HepG2 (cell line): ENCODE data around the gene MSI2. TPM values are rescaled to one million over a fixed set of nuclear protein-coding genes. Genes with fewer than 3 reads are reported as not detected.

Experiments
- ATAC-seq: fragments of 200-7000 bp; cut with Tn5 transposase; 3 replicates; pipeline ENCODE4 v1.9.1; 2020; ENCODE audit warnings: mild to moderate bottlenecking, moderate library complexity
- BruUV-seq: library from RNA; stranded (reverse); fragments of 400-500 nt; replicated peaks from 2 replicates; lab custom pipeline; 2021; lab: Mats Ljungman, UMichigan
- CTCF ChIA-PET: fragments of 300-600 bp; formaldehyde crosslinking; extraction: SDS; loops from one replicate; lab custom pipeline; 2021; ENCODE audit warnings: low total read pairs, inconsistent platforms, low intra/inter-chr PET ratio; lab: Yijun Ruan, JAX
- POLR2A ChIA-PET: fragments of 350-600 bp; sonication (Branson Sonifier 250); formaldehyde crosslinking; loops from one replicate; lab custom pipeline; 2020; ENCODE audit warnings: antibody characterized with exemption, inconsistent platforms; lab: Yijun Ruan, JAX
- DNase-seq: peaks from one replicate; pipeline ENCODE4 v3.0.0-alpha.2; 2015; ENCODE audit warnings: low spot score
- FAIRE-seq: peaks from 3 replicates; lab custom pipeline; 2011; peaks lifted over from hg19 to GRCh38; lab: Jason Lieb, UNC
- H2AFZ ChIP-seq: one replicate; pipeline ENCODE4 v1.6.1; 2011; ENCODE audit warnings: low read length, inconsistent platforms
- H3K27ac ChIP-seq: fragments of 300-600 bp; 3 replicates; pipeline ENCODE4 v1.8.0; 2011; ENCODE audit warnings: mixed run types, mild to moderate bottlenecking, mixed read lengths, low read length, inconsistent platforms; ENCODE audit not compliant: insufficient read depth; ENCODE audit errors: extremely low read length
- H3K27me3 ChIP-seq, 2 experiments: fragments of 200-600 bp in 1 of 2; 2 replicates in 1 of 2; 3 replicates in 1 of 2; pipeline versions ENCODE4 v1.6.0 to v1.8.0; 2011; ENCODE audit warnings: low read length in 2 of 2, mild to moderate bottlenecking in 2 of 2, moderate library complexity in 2 of 2, inconsistent platforms in 1 of 2; ENCODE audit not compliant: insufficient read depth in 2 of 2, control insufficient read depth in 1 of 2
- H3K36me3 ChIP-seq, 2 experiments: fragments of 200-600 bp in 1 of 2; replicated peaks in 1 of 2; 2 replicates in 1 of 2; 3 replicates in 1 of 2; pipeline versions ENCODE4 v1.5.1 to v1.8.0; 2011; ENCODE audit warnings: low read length in 2 of 2, inconsistent platforms in 1 of 2; ENCODE audit not compliant: insufficient read depth in 2 of 2, control insufficient read depth in 1 of 2
- H3K4me1 ChIP-seq: 2 replicates; pipeline ENCODE4 v1.5.1; 2012; ENCODE audit warnings: low read length, inconsistent platforms; ENCODE audit not compliant: insufficient read depth
- H3K4me2 ChIP-seq: 2 replicates; pipeline ENCODE4 v1.6.0; 2011; ENCODE audit warnings: low read depth, low read length, inconsistent platforms
- H3K4me3 ChIP-seq, 3 experiments: fragments of 200-600 bp in 1 of 3; sonication (generic), shearing (Covaris generic) in 1 of 3; replicated peaks in 1 of 3; 2 replicates each; pipeline ENCODE4 v1.5.1; 2011 to 2016; ENCODE audit warnings: low read length in 3 of 3, inconsistent platforms in 2 of 3, low read depth in 2 of 3, mild to moderate bottlenecking in 2 of 3, control low read depth in 1 of 3, mixed read lengths in 1 of 3; ENCODE audit not compliant: insufficient read depth in 1 of 3
- H3K79me2 ChIP-seq: one replicate; pipeline ENCODE4 v1.6.1; 2011; ENCODE audit warnings: low read length, inconsistent platforms; ENCODE audit not compliant: insufficient read depth
- H3K9ac ChIP-seq: 2 replicates; pipeline ENCODE4 v1.6.0; 2011; ENCODE audit warnings: mild to moderate bottlenecking, low read depth, low read length, inconsistent platforms; ENCODE audit not compliant: insufficient read depth
- H3K9me3 ChIP-seq: 2 replicates; pipeline ENCODE4 v1.5.1; 2012; ENCODE audit warnings: mild to moderate bottlenecking, low read length
- H4K20me1 ChIP-seq: 2 replicates; pipeline ENCODE4 v1.6.0; 2011; ENCODE audit warnings: inconsistent platforms, mild to moderate bottlenecking, low read length, moderate library complexity; ENCODE audit not compliant: insufficient read depth
- ADNP ChIP-seq: sonication (generic); formaldehyde crosslinking; IDR thresholded peaks from 2 replicates; pipeline ENCODE4 v1.4.0; 2020; ENCODE audit warnings: missing genetic modification reagents
- FOXK1 ChIP-seq: sonication (generic); formaldehyde crosslinking; IDR thresholded peaks from 2 replicates; pipeline ENCODE4 v1.4.0; 2020; ENCODE audit warnings: low read depth, missing genetic modification reagents, borderline replicate concordance
- PTBP1 ChIP-seq: fragments of 200-400 bp; formaldehyde crosslinking; IDR thresholded peaks from 2 replicates; pipeline ENCODE4 v1.6.1; 2018; ENCODE audit warnings: low read length, low read depth; ENCODE audit not compliant: poor library complexity, severe bottlenecking
- RBM22 ChIP-seq: fragments of 200-400 bp; formaldehyde crosslinking; optimal IDR thresholded peaks from 2 replicates; pipeline ENCODE3; 2017; ENCODE audit warnings: mild to moderate bottlenecking, low read length, moderate library complexity
- REL ChIP-seq: sonication (generic); formaldehyde crosslinking; conservative IDR thresholded peaks from 2 replicates; pipeline ENCODE4 v1.8.0; 2022; ENCODE audit warnings: mild to moderate bottlenecking, missing genetic modification reagents, moderate library complexity
- RFXAP ChIP-seq: sonication (generic); formaldehyde crosslinking; IDR thresholded peaks from 2 replicates; pipeline ENCODE4 v1.4.0; 2020; ENCODE audit warnings: missing genetic modification reagents, borderline replicate concordance
- SYNCRIP ChIP-seq: fragments of 200-400 bp; formaldehyde crosslinking; IDR thresholded peaks from 2 replicates; pipeline ENCODE4 v1.6.1; 2018; ENCODE audit warnings: mild to moderate bottlenecking, low read depth, low read length; ENCODE audit not compliant: insufficient read depth
- ZNF207 ChIP-seq: fragments of 450-650 bp; IDR thresholded peaks from 2 replicates; pipeline ENCODE4 v1.6.1; 2016; ENCODE audit warnings: antibody characterized with exemption, borderline replicate concordance
- ZNF616 ChIP-seq: sonication (generic); formaldehyde crosslinking; IDR thresholded peaks from 2 replicates; pipeline ENCODE4 v1.5.0; 2020; ENCODE audit warnings: low read depth, mild to moderate bottlenecking, missing genetic modification reagents
- ZNF619 ChIP-seq: sonication (generic); formaldehyde crosslinking; IDR thresholded peaks from 2 replicates; pipeline ENCODE4 v1.4.0; 2020; ENCODE audit warnings: mild to moderate bottlenecking, missing genetic modification reagents
- ZNF780A ChIP-seq: sonication (generic); formaldehyde crosslinking; IDR thresholded peaks from 2 replicates; pipeline ENCODE4 v1.8.0; 2022; ENCODE audit warnings: mild to moderate bottlenecking, missing genetic modification reagents, moderate library complexity
- ZNF782 ChIP-seq: sonication (generic); formaldehyde crosslinking; IDR thresholded peaks from 2 replicates; pipeline ENCODE4 v1.4.0; 2020; ENCODE audit warnings: missing genetic modification reagents, mild to moderate bottlenecking, borderline replicate concordance
- WGBS: methylation state at CpG from one replicate; pipeline ENCODE4 v1.1.6; 2017; ENCODE audit warnings: low lambda C conversion rate; 5-methylcytosine and 5-hydroxymethylcytosine counted together
- in situ Hi-C: cut with HindIII; loops from 2 replicates; pipeline ENCODE4 v1.10.0; 2017; ENCODE audit warnings: low pct_unique_long_range_greater_than_20kb; ENCODE audit not compliant: extremely low pct_ligation_motif_present
- intact Hi-C: fragments of 100-400 bp; cut with micrococcal nuclease; formaldehyde crosslinking; loops from one replicate; pipeline ENCODE4 v1.10.0; 2022; ENCODE audit not compliant: unreplicated experiment
- polyA plus RNA-seq, 8 experiments: library from polyadenylated mRNA; depleted of rRNA in 3 of 8; stranded (reverse) in 7 of 8; unstranded in 1 of 8; fragments of >200 nt; fragmentation: Illumina TruSeq in 4 of 8; extraction: Trizol in 4 of 8; gene quantifications; 2 replicates each; pipeline versions ENCODE4 v1.2.1 to v1.2.3, GENCODE V29; 2011 to 2016; ENCODE audit warnings: low read depth in 4 of 8, missing spikeins in 1 of 8, mixed read lengths in 1 of 8; ENCODE audit not compliant: insufficient read depth in 1 of 8
- total RNA-seq, 5 experiments: library from RNA; depleted of rRNA; stranded (reverse); fragments of >200 nt; fragmentation: Illumina TruSeq; extraction: Trizol; gene quantifications; 2 replicates each; pipeline ENCODE4 v1.2.3, GENCODE V29; 2016; ENCODE audit warnings: low read depth in 1 of 5
- TF ChIP-seq, protein P1 (sequence below): IDR thresholded peaks from 2 replicates; pipeline ENCODE4 v1.6.1; 2016; ENCODE audit warnings: low read depth, control low read depth
- TF ChIP-seq, protein P2 (sequence below): sonication (generic); formaldehyde crosslinking; IDR thresholded peaks from 2 replicates; pipeline ENCODE4 v1.5.0; 2020; ENCODE audit warnings: missing genetic modification reagents, mild to moderate bottlenecking, borderline replicate concordance
- TF ChIP-seq, protein P3 (sequence below): sonication (generic); formaldehyde crosslinking; IDR thresholded peaks from 2 replicates; pipeline ENCODE4 v1.4.0; 2020; ENCODE audit warnings: mild to moderate bottlenecking, missing genetic modification reagents
- TF ChIP-seq, protein P4 (sequence below), 2 experiments: sonication (generic) in 1 of 2; formaldehyde crosslinking in 1 of 2; IDR thresholded peaks; 2 replicates each; pipeline versions ENCODE4 v1.4.0 to v1.6.1; 2018 to 2020; ENCODE audit warnings: missing genetic modification reagents in 2 of 2, borderline replicate concordance in 1 of 2, low read depth in 1 of 2, mild to moderate bottlenecking in 1 of 2, missing biosample characterization in 1 of 2

The MSI2 gene
- total and polyA plus RNA-seq, 2 of the 13 experiments (the other 11 are each of a cell fraction or from before 2014, with no cell fraction given): 77.5 to 78.4 TPM

DNA sequence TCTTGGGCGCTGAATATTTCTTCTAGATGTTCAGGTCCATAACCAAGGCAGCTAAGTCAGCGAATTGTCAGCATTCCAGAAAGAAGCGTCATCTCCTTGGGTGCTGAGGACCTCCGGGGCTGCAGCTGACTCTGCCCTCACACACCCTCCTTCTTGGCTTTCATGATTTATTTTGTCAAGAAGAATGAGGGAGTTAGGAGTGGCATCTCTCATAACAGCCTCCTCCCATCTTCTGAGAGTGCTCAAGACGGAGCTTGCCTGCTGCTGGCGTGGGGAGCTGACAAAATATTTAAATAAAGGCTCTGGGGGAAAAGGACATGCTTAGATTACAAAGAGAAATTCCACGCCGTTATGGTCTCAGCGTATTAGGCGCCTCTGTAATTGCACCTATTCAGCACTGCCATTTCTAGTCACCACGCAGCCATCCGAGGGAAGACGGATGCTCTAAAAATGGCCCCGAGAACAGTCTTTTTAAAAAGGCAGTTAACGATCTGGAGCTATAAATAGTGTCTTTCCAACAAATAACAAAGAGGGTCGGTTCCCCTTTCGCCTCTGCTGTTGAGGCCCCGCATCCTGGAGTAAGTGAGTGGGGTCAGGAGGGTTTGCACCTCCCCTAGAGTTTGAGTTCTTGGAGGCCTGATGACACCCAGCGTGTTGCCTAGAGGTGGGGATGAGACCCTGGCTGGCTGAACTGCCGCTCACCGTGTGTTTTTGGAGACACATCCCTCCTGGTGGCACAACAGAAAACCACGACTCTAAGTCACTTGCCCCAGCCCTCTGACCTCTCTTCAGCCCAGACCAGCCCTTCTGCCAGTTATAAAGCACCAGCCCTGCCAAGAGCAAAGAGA, 301.7 kb downstream of the MSI2 start:
- Histone ChIP-seq H3K79me2 (peaks cover 7% of the 10 kb centered on the region), H3K36me3 (peaks cover 0 to 16% of the 10 kb centered on the region in 2 experiments; a peak in 3 of 5 replicates), H2AFZ (no peak overlapping the region), H3K4me1 (peaks cover 75% of the 10 kb centered on the region), H3K27me3 (no peaks in the 10 kb centered on the region), H3K9ac (no peak overlapping the region), H3K4me2 (no peak overlapping the region), H3K9me3 (no peaks in the 10 kb centered on the region), H3K27ac (no peak overlapping the region), H4K20me1 (no peaks in the 10 kb centered on the region), H3K4me3 (no peak overlapping the region)
- 94% methylated on average over 22 of the region's 22 CpGs for WGBS
- intact Hi-C loops (no loop called here), in situ Hi-C loops (no loop called here)
- POLR2A ChIA-PET: no interaction called here
- no peak for ATAC-seq
- FAIRE-seq: no peak
- no TSS peak for BruUV-seq
- CTCF ChIA-PET: no interaction called here
- no peak for DNase-seq
- TF ChIP-seq ADNP (CRISPR knock-in tag): no peak
- no peak for TF ChIP-seq ZNF780A (CRISPR knock-in tag)
- TF ChIP-seq, protein P1, sequence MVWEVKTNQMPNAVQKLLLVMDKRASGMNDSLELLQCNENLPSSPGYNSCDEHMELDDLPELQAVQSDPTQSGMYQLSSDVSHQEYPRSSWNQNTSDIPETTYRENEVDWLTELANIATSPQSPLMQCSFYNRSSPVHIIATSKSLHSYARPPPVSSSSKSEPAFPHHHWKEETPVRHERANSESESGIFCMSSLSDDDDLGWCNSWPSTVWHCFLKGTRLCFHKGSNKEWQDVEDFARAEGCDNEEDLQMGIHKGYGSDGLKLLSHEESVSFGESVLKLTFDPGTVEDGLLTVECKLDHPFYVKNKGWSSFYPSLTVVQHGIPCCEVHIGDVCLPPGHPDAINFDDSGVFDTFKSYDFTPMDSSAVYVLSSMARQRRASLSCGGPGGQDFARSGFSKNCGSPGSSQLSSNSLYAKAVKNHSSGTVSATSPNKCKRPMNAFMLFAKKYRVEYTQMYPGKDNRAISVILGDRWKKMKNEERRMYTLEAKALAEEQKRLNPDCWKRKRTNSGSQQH (CRISPR knock-in tag): no peak
- TF ChIP-seq, protein P2, sequence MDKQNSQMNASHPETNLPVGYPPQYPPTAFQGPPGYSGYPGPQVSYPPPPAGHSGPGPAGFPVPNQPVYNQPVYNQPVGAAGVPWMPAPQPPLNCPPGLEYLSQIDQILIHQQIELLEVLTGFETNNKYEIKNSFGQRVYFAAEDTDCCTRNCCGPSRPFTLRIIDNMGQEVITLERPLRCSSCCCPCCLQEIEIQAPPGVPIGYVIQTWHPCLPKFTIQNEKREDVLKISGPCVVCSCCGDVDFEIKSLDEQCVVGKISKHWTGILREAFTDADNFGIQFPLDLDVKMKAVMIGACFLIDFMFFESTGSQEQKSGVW (CRISPR knock-in tag): no peak
- TF ChIP-seq, protein P3, sequence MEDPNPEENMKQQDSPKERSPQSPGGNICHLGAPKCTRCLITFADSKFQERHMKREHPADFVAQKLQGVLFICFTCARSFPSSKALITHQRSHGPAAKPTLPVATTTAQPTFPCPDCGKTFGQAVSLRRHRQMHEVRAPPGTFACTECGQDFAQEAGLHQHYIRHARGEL (CRISPR knock-in tag): no peak
- no peak for TF ChIP-seq PTBP1
- TF ChIP-seq SYNCRIP: no peak
- TF ChIP-seq ZNF619 (CRISPR knock-in tag): no peak
- no peak for TF ChIP-seq ZNF782 (CRISPR knock-in tag)
- TF ChIP-seq, protein P4, sequence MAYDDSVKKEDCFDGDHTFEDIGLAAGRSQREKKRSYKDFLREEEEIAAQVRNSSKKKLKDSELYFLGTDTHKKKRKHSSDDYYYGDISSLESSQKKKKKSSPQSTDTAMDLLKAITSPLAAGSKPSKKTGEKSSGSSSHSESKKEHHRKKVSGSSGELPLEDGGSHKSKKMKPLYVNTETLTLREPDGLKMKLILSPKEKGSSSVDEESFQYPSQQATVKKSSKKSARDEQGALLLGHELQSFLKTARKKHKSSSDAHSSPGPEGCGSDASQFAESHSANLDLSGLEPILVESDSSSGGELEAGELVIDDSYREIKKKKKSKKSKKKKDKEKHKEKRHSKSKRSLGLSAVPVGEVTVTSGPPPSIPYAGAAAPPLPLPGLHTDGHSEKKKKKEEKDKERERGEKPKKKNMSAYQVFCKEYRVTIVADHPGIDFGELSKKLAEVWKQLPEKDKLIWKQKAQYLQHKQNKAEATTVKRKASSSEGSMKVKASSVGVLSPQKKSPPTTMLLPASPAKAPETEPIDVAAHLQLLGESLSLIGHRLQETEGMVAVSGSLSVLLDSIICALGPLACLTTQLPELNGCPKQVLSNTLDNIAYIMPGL (CRISPR knock-in tag; IDR thresholded peaks at IDR 0.05; ENCODE audit: borderline replicate concordance in 1 of 2, low read depth in 1 of 2): no peak
- TF ChIP-seq RBM22: peak; percentile 5
- no peak for TF ChIP-seq RFXAP (CRISPR knock-in tag)
- no peak for TF ChIP-seq REL (CRISPR knock-in tag)
- TF ChIP-seq ZNF616 (CRISPR knock-in tag): no peak
- TF ChIP-seq FOXK1 (CRISPR knock-in tag): no peak
- TF ChIP-seq ZNF207: no peak
